SIG-M5 treated with dmso at 0.1 percent for 504 hours (cell line): ENCODE results near the gene APOLD1.
"Not testable (repeated sequence)": the region's sequence is repeated elsewhere in the genome, so short reads cannot be mapped to it uniquely, and the experiment has no call there.

Experiments used
- DNase-seq: peaks from one replicate; lab custom pipeline; 2025; ENCODE audit not compliant: unreplicated experiment; lab: John Stamatoyannopoulos, UW

APOLD1 gene

GRCh38 chr12:12807517-12807903, 22.1 kb downstream of the APOLD1 start:
- DNase-seq: not testable (repeated sequence)

GRCh38 chr12:12807970-12808702, 22.7 kb downstream of the APOLD1 start:
- DNase-seq: no peak

DNA sequence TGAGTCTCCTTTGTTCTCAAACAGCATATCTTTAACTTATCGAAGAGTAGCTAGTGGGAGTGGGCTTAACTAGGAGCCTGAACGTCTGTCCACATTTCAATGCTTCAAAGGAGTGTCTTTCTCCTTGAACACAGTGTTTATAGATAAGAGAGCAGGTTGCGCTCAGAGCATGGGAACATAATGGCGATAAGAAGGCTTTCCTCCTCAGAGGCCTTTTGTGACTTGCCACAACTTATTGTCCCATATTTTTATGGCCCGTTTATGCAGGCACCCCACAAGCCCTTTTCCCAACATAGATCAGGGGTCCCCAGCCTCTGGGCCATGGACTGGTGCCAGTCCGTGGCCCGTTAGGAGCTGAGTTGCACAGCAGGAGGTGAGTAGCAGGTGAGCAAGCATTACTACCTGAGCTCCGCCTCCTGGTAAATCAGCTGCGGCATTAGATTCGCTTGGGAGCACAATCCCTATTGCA, 25.1 kb downstream of the APOLD1 start:
- no peak for DNase-seq

GRCh38 chr12:12811343-12811742, 25.9 kb downstream of the APOLD1 start:
- no peak for DNase-seq

- DNase-seq: no peak
These were observed 26.7 kb downstream of the APOLD1 start for GRCh38 chr12:12812174-12812573.

DNA sequence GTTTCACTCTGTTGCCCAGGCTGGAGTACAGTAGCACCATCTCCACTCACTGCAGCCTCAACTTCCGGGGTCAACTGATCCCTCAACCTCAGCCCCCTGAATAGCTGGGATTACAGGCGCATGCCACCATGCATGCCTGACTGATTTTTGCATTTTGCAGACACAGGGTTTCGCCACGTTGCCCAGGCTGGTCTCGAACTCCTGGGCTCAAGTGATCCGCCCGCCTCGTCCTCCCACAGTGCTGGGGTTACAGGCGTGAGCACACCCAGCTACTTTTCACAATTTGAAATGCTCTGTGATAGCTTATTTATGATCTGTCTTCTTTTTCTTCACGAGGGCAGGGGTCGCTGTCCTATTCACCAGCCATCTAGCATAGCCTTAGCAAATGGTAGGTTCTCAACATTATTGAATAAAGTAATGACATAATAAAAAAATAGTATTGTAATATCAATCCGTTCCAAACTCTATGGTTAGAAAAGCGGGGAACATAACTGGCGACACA, 27.2 kb downstream of the APOLD1 start:
- no peak for DNase-seq

DNA sequence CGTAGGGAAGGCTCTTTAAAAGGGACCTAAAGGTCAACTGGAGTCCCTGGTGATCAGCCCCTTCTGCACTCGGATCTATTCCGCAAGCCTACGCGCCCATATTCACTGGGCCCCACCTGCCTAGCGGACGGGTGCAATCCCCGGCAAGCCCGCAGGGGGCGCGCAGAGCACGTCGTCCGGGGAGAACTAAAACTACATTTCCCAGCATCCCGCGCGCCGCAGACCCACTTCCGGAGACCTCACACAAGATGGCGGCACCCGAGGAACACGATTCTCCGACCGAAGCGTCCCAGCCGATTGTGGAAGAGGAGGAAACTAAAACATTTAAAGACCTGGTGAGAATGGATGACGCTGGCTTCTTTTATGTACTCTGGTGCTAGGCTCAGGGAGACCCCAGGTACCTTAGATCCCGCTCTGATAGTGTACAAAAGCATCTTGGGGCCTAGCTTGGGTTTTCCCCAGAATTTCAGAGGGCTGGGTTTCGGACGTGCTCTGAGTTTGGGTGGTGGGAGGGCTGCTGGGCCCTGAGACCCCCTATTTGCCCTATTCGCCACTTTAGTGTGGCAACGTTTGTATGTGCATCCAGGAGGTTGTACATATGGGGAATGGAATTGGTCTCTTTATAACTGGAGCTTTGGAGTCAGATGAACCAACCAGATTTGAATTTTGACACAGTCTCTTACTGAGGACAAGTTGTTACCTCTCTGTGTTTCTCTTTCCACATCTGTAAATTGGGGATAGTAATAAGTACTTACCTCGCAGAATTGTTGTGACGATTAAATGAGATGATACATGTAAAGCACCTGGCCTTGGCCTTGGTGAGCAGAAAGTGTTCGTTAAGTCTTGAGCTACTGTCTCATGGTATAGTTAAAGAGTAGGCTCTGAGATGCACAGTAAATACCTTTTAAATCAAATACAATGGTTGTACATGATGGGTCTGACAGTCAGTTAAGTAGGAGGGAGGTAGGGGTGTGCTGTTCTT, 28.0 kb downstream of the APOLD1 start, which contains the start of gene DDX47:
Gene DDX47 (plus strand): TSS at position 227 of the 982 bp plus-strand sequence. CDS start 22 bp downstream, at position 249.
- DNase-seq: peak; percentile 93

DNA sequence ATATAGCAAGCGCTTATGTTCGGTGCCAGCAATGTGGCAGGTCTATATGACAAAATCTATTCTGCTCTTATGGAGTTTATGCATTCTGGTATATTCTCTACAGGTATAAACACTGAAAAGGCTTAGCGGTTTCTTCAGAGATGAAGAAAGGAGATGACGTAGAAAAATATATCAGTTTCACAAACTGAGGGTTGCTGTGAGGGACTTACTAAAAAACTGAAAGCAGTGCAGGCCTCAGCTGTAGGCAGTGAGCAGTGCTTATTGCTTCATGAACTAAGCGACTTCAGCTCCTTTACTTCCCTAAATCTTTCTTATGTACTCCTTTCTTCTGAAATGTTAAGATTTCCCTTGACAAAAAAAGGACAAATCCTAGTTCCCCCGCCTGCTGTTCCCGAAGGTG, 32.2 kb downstream of the APOLD1 start:
- peak; percentile 78 for DNase-seq

DNA sequence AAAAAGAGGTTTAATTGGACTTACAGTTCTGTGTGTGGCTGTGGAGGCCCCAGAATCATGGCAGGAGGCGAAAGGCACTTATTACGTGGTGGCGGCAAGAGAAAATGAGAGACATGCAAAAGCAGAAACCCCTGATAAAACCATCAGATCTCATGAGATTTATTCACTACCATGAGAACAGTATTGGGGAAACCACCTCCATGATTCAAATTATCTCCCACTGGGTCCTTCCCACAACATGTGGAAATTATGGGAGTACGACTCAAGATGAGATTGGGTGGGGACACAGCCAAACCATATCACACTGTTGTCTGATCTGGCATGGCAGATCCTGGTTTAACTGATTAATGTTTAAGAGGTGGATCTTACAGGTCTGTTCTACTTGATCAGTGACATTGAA, 33.2 kb downstream of the APOLD1 start:
- no peak for DNase-seq

- no peak for DNase-seq
These were observed 33.8 kb downstream of the APOLD1 start for GRCh38 chr12:12819221-12819620.

DNA sequence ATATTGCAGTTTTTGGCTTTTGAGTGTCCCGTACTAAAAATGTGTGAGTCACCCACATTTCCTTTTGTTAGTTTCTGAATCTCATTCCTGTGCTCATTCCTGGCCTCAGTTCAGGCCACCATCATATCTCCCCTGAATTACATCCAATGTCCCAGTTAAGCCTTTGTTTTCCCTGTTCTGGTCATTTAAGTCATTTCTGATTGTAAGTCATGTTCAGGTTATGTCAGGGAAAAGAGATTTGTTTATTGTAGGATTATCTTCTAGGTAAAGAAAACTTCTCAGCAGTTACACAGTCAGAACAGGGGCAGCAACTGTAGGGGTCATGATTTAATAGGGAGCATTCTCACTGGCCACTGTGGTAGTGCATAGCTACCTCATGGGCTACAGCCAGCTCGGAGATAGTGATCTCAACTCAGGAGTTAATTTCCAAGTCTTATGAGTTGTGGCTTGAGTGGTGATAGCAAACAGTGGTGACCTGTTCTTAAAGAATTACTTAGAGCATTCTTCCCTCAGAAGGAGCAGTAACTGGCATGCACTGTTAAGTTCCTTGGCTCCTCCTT, 34.4 kb downstream of the APOLD1 start:
- no peak for DNase-seq

DNA sequence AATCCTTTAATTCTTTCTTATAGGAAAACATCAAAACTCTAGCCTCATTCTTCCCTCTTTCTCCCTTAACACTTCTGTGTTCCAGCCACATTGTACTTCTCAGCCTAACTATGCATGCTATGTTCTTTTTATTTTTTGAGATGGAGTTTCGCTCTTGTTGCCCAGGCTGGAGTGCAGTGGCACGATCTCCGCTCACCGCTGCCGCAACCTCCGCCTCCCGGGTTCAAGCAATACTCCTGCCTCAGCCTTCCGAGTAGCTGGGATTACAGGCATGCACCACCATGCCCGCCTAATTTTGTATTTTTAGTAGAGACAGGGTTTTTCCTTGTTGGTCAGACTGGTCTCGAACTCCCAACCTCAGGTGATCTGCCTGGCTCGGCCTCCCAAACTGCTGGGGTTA, 34.9 kb downstream of the APOLD1 start:
- DNase-seq: not testable (repeated sequence)

GRCh38 chr12:12821975-12822374, 36.5 kb downstream of the APOLD1 start:
- DNase-seq: no peak

DNA sequence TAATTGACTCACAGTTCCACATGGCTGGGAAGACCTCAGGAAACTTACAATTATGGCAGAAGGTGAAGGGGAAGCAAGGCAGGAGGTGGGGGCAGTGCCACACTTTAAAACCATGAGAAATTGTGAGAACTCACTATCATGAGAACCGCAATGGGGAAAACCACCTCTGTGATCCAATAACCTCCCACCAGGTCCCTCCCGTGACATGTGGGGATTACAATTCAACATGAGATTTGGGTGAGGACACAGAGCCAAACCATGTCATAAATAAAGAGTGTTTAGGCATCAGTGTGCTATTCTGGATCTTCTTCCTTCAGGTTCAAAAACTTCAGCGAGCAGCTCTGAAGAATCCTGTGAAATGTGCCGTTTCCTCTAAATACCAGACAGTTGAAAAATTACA, 37.4 kb downstream of the APOLD1 start:
- no peak for DNase-seq

- DNase-seq: no peak
These were observed 37.8 kb downstream of the APOLD1 start for GRCh38 chr12:12823300-12823699.

DNA sequence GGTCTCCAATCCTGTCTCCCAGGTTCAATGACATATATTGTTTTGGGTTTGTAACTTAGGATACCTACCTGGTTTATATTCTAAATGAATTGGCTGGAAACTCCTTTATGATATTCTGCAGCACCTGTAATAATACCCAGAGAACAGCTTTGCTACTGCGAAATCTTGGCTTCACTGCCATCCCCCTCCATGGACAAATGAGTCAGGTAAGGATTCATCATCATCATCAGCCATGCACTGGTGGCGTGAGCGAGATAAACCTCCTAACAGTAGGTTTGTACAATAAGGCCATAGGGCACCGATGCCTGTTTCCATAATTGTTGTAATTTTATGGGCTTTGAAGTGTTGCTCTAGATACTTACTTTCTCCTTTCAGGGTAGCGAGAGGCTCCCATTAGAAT, 38.4 kb downstream of the APOLD1 start:
- no peak for DNase-seq

DNA sequence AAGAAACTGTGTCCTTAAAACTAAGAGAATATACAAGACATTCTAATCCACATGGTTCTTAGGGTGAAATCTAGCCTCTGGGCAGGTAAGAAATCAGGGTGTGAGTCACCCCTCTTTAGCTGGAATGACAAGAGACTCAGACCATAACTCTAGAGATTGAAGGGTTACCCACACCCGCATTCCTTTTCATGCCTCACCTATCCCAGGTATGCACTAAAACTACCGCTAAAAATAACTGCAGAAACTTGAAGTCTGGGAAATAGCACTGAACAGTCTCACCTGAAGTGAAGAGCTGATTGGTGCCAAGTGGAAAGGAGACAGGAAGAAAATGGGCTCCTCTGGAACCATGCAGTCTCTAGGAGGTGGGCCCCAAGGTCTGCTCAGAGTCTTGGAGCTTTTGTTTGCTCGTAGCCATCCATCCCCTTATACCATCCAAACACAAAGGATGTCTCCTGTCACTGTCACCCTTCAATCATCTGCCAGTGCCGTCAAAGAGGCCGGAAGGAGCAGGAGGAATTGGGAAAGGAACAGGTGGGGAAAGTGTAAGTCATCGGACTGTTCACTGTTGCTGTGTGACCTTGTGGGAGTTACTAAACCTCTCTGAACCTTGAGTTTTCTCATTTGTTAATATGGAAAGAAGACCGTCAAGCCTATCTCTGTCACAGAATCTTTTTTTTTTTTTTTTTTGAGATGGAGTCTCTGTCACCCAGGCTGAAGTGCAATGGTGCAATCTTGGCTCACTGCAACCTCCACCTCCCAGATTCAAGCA, 50.1 kb downstream of the APOLD1 start:
- DNase-seq: peak; percentile 32

GRCh38 chr12:12836571-12836970, 51.1 kb downstream of the APOLD1 start:
- DNase-seq: no peak

DNA sequence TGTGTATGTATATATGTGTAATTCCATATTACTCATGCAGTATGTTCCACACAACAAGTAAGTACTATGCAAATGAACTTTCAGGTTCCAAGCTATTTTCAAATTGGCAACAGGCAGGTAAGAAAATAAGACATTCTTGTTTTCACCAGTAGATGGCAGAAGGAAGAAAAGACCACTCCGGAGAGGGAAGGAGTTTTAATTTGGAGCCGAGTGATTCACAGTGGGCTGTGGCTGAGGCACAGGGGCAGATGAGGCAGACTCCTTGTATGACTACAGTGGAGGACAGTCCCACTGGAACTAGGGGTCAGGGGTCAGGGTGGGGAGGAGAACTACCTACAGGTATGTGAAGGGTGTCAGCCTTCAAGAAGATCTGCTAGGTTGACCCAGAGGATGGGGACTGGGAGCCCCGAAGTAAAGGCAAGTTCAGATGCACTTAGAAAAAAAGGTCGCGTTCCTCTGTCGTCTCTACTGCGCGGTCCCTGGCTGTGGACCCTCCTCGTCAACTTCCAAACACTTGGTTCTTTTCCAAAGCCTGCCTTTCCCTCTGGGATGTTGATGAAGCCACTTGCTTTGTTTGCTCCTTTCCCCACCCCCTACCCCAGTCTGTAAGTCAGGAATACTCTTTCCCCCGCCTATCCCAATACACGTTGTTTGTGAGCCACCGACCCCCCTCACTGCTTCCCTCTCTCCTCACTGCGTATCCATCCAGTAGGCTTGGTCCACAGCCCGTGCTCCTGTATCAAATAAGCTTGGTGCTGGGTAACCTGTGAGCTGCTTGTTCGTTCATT, 51.8 kb downstream of the APOLD1 start:
- DNase-seq: peak; percentile 59

- DNase-seq: no peak
These were observed 52.3 kb downstream of the APOLD1 start for GRCh38 chr12:12837813-12838153.
